SU-DHL-6 (cell line): Measurements from ENCODE around the gene MEA1.

Source experiments
- CTCF ChIP-seq: fragments of 200-600 bp; sonication (generic); IDR thresholded peaks from one replicate; pipeline ENCODE4 v1.5.1; 2017; ENCODE audit warnings: antibody characterized with exemption, mild to moderate bottlenecking, low read length, moderate library complexity; ENCODE audit not compliant: insufficient read depth, poor library complexity, severe bottlenecking
- EZH2phosphoT487 ChIP-seq: fragments of 200-600 bp; sonication (generic), shearing (Covaris generic); conservative IDR thresholded peaks from 2 replicates; pipeline ENCODE4 v1.6.1; 2018; ENCODE audit warnings: mild to moderate bottlenecking, antibody characterized with exemption, low read length, moderate library complexity, mixed read lengths

GRCh38 chr6:42962096-42962495, 51.6 kb downstream of the MEA1 start:
- no peak for TF ChIP-seq CTCF
- no peak for TF ChIP-seq EZH2phosphoT487
